Activated naive CD8-positive, alpha-beta T cell (primary cell): ENCODE data around the gene CREBBP.
"Not testable (repeated sequence)": the region's sequence is repeated elsewhere in the genome, so short reads cannot be mapped to it uniquely, and the experiment has no call there.

Experiments
- H3K27ac Mint-ChIP-seq: one replicate; pipeline ENCODE4 v1.8.0; 2021; ENCODE audit warnings: mixed read lengths
- H3K27me3 Mint-ChIP-seq: one replicate; pipeline ENCODE4 v1.8.0; 2021; ENCODE audit warnings: mixed read lengths
- H3K36me3 Mint-ChIP-seq: one replicate; pipeline ENCODE4 v1.8.0; 2021; ENCODE audit warnings: mixed read lengths
- H3K4me1 Mint-ChIP-seq: one replicate; pipeline ENCODE4 v1.8.0; 2021; ENCODE audit warnings: low read depth, mixed read lengths
- H3K4me3 Mint-ChIP-seq: one replicate; pipeline ENCODE4 v1.8.0; 2021; ENCODE audit warnings: mild to moderate bottlenecking, mixed read lengths
- H3K9me3 Mint-ChIP-seq: one replicate; pipeline ENCODE4 v1.8.0; 2021; ENCODE audit warnings: low read depth, mixed read lengths

The CREBBP gene

GRCh38 chr16:3880623-3881498, at the start of gene CREBBP:
CREBBP (minus strand) TSS chr16:3880713; CDS start chr16:3879916, 797 bp downstream.
- H3K27ac Mint-ChIP-seq: peak within 1 kb of the TSS; percentile 64
- H3K36me3 Mint-ChIP-seq: peaks cover 3% of the 10 kb centered on the region
- H3K9me3 Mint-ChIP-seq: no peaks in the 10 kb centered on the region
- peaks cover 1% of the 10 kb centered on the region for H3K27me3 Mint-ChIP-seq
- H3K4me1 Mint-ChIP-seq: peaks cover 36% of the 10 kb centered on the region
- peak within 1 kb of the TSS; percentile 72 for H3K4me3 Mint-ChIP-seq

- not testable (repeated sequence) for H3K27me3 Mint-ChIP-seq, H3K4me3 Mint-ChIP-seq, H3K27ac Mint-ChIP-seq, H3K36me3 Mint-ChIP-seq, H3K4me1 Mint-ChIP-seq, H3K9me3 Mint-ChIP-seq
These were observed 46.6 kb upstream of the CREBBP start for GRCh38 chr16:3927147-3927546.

- no peaks in the 10 kb centered on the region for H3K9me3 Mint-ChIP-seq
- no peaks in the 10 kb centered on the region for H3K4me1 Mint-ChIP-seq
- H3K4me3 Mint-ChIP-seq: no peak overlapping the region
- H3K27me3 Mint-ChIP-seq: peaks cover 6% of the 10 kb centered on the region
- H3K36me3 Mint-ChIP-seq: no peaks in the 10 kb centered on the region
- H3K27ac Mint-ChIP-seq: no peak overlapping the region
These were observed 44.2 kb upstream of the CREBBP start for GRCh38 chr16:3924763-3925162.

- H3K36me3 Mint-ChIP-seq: no peaks in the 10 kb centered on the region
- H3K9me3 Mint-ChIP-seq: no peaks in the 10 kb centered on the region
- H3K4me3 Mint-ChIP-seq: no peak overlapping the region
- H3K27me3 Mint-ChIP-seq: peaks cover 6% of the 10 kb centered on the region
- H3K27ac Mint-ChIP-seq: no peak overlapping the region
- H3K4me1 Mint-ChIP-seq: no peaks in the 10 kb centered on the region
These were observed 41.7 kb upstream of the CREBBP start for GRCh38 chr16:3922241-3922640.

GRCh38 chr16:3920206-3920605, 39.7 kb upstream of the CREBBP start:
- Mint-ChIP-seq H3K9me3 (no peaks in the 10 kb centered on the region), H3K36me3 (no peaks in the 10 kb centered on the region), H3K27ac (no peak overlapping the region), H3K4me3 (no peak overlapping the region), H3K27me3 (peaks cover 6% of the 10 kb centered on the region), H3K4me1 (no peaks in the 10 kb centered on the region)

- Mint-ChIP-seq H3K27ac (no peak overlapping the region), H3K9me3 (no peaks in the 10 kb centered on the region), H3K27me3 (peaks cover 6% of the 10 kb centered on the region), H3K4me1 (no peaks in the 10 kb centered on the region), H3K36me3 (no peaks in the 10 kb centered on the region), H3K4me3 (no peak overlapping the region)
These were observed 38.9 kb upstream of the CREBBP start for GRCh38 chr16:3919413-3919812.

- H3K27ac Mint-ChIP-seq: no peak overlapping the region
- H3K9me3 Mint-ChIP-seq: no peaks in the 10 kb centered on the region
- H3K36me3 Mint-ChIP-seq: no peaks in the 10 kb centered on the region
- H3K27me3 Mint-ChIP-seq: no peaks in the 10 kb centered on the region
- no peaks in the 10 kb centered on the region for H3K4me1 Mint-ChIP-seq
- no peak overlapping the region for H3K4me3 Mint-ChIP-seq
These were observed 35.1 kb upstream of the CREBBP start for GRCh38 chr16:3915426-3916260.

- no peaks in the 10 kb centered on the region for H3K4me1 Mint-ChIP-seq
- H3K9me3 Mint-ChIP-seq: no peaks in the 10 kb centered on the region
- H3K27ac Mint-ChIP-seq: no peak overlapping the region
- H3K4me3 Mint-ChIP-seq: no peak overlapping the region
- no peaks in the 10 kb centered on the region for H3K36me3 Mint-ChIP-seq
- no peaks in the 10 kb centered on the region for H3K27me3 Mint-ChIP-seq
These were observed 32.4 kb upstream of the CREBBP start for GRCh38 chr16:3912897-3913296.

- Mint-ChIP-seq H3K4me1 (no peaks in the 10 kb centered on the region), H3K4me3 (no peak overlapping the region), H3K27ac (no peak overlapping the region), H3K27me3 (no peaks in the 10 kb centered on the region), H3K9me3 (no peaks in the 10 kb centered on the region), H3K36me3 (no peaks in the 10 kb centered on the region)
These were observed 31.9 kb upstream of the CREBBP start for GRCh38 chr16:3912373-3912772.

GRCh38 chr16:3911741-3912140, 31.2 kb upstream of the CREBBP start:
- not testable (repeated sequence) for H3K4me3 Mint-ChIP-seq, H3K9me3 Mint-ChIP-seq, H3K36me3 Mint-ChIP-seq

GRCh38 chr16:3909791-3910583, 29.5 kb upstream of the CREBBP start:
- Mint-ChIP-seq H3K9me3 (no peaks in the 10 kb centered on the region), H3K4me3 (no peak overlapping the region), H3K27ac (no peak overlapping the region), H3K27me3 (no peaks in the 10 kb centered on the region), H3K4me1 (no peaks in the 10 kb centered on the region), H3K36me3 (no peaks in the 10 kb centered on the region)

More at GRCh38 chr16:3911741-3912140, 31.2 kb upstream of the CREBBP start:
- H3K4me1 Mint-ChIP-seq, H3K27me3 Mint-ChIP-seq, H3K27ac Mint-ChIP-seq: not testable (repeated sequence)

- H3K36me3 Mint-ChIP-seq: no peaks in the 10 kb centered on the region
- no peaks in the 10 kb centered on the region for H3K9me3 Mint-ChIP-seq
- no peaks in the 10 kb centered on the region for H3K27me3 Mint-ChIP-seq
- H3K4me1 Mint-ChIP-seq: no peaks in the 10 kb centered on the region
- H3K27ac Mint-ChIP-seq: no peak overlapping the region
- H3K4me3 Mint-ChIP-seq: no peak overlapping the region
These were observed 28.5 kb upstream of the CREBBP start for GRCh38 chr16:3908951-3909437.

GRCh38 chr16:3907586-3907985, 27.1 kb upstream of the CREBBP start:
- no peak overlapping the region for H3K4me3 Mint-ChIP-seq
- no peak overlapping the region for H3K27ac Mint-ChIP-seq
- no peaks in the 10 kb centered on the region for H3K9me3 Mint-ChIP-seq
- no peaks in the 10 kb centered on the region for H3K27me3 Mint-ChIP-seq
- H3K4me1 Mint-ChIP-seq: no peaks in the 10 kb centered on the region
- no peaks in the 10 kb centered on the region for H3K36me3 Mint-ChIP-seq

GRCh38 chr16:3906363-3906762, 25.9 kb upstream of the CREBBP start:
- no peaks in the 10 kb centered on the region for H3K4me1 Mint-ChIP-seq
- no peaks in the 10 kb centered on the region for H3K9me3 Mint-ChIP-seq
- H3K27me3 Mint-ChIP-seq: no peaks in the 10 kb centered on the region
- no peak overlapping the region for H3K4me3 Mint-ChIP-seq
- no peaks in the 10 kb centered on the region for H3K36me3 Mint-ChIP-seq
- no peak overlapping the region for H3K27ac Mint-ChIP-seq

GRCh38 chr16:3904875-3905274, 24.4 kb upstream of the CREBBP start:
- no peaks in the 10 kb centered on the region for H3K4me1 Mint-ChIP-seq
- H3K9me3 Mint-ChIP-seq: no peaks in the 10 kb centered on the region
- H3K36me3 Mint-ChIP-seq: no peaks in the 10 kb centered on the region
- no peak overlapping the region for H3K4me3 Mint-ChIP-seq
- no peak overlapping the region for H3K27ac Mint-ChIP-seq
- no peaks in the 10 kb centered on the region for H3K27me3 Mint-ChIP-seq
